Nephron (organoid): ENCODE measurements around the gene CYP2B6.
"Not testable (repeated sequence)": the region's sequence is repeated elsewhere in the genome, so short reads cannot be mapped to it uniquely, and the experiment has no call there.

ENCODE experiments used
- H3K27ac Mint-ChIP-seq, 3 experiments: 2 replicates each; pipeline ENCODE4 v1.8.0; 2020; ENCODE audit warnings: mixed read lengths in 3 of 3, mild to moderate bottlenecking in 2 of 3, moderate library complexity in 1 of 3
- H3K27me3 Mint-ChIP-seq: 2 replicates; pipeline ENCODE4 v1.8.0; 2021; ENCODE audit warnings: low read depth, mild to moderate bottlenecking, moderate library complexity, mixed read lengths
- H3K36me3 Mint-ChIP-seq: 2 replicates; pipeline ENCODE4 v1.8.0; 2020; ENCODE audit warnings: low read depth, mixed read lengths
- H3K4me1 Mint-ChIP-seq: 2 replicates; pipeline ENCODE4 v1.8.0; 2020; ENCODE audit warnings: mixed read lengths
- H3K4me3 Mint-ChIP-seq, 3 experiments: 2 replicates each; pipeline ENCODE4 v1.8.0; 2020; ENCODE audit warnings: mild to moderate bottlenecking in 3 of 3, mixed read lengths in 3 of 3, moderate library complexity in 2 of 3
- H3K9me3 Mint-ChIP-seq: 2 replicates; pipeline ENCODE4 v1.8.0; 2020; ENCODE audit warnings: mixed read lengths
- CTCF ChIP-seq, 3 experiments: fragments of 200-600 bp; sonication (generic); IDR thresholded peaks; one replicate each; pipeline ENCODE4 v1.5.0; 2021; ENCODE audit warnings: antibody characterized with exemption in 3 of 3; ENCODE audit not compliant: unreplicated experiment in 3 of 3

CYP2B6 gene

GRCh38 chr19:41027273-41027967, 36.3 kb downstream of the CYP2B6 start:
- Mint-ChIP-seq H3K4me3 (no peak overlapping the region), H3K27me3 (peaks cover 24% of the 10 kb centered on the region), H3K9me3 (no peaks in the 10 kb centered on the region), H3K4me1 (no peaks in the 10 kb centered on the region), H3K36me3 (no peaks in the 10 kb centered on the region), H3K27ac (no peak overlapping the region)
- no peak for TF ChIP-seq CTCF (IDR thresholded peaks at IDR 0.05; ENCODE audit: unreplicated experiment in 3 of 3)

GRCh38 chr19:41029524-41030432, 38.7 kb downstream of the CYP2B6 start:
- H3K27me3 Mint-ChIP-seq = peaks cover 19% of the 10 kb centered on the region
- H3K4me1 Mint-ChIP-seq = no peaks in the 10 kb centered on the region
- no peak overlapping the region for H3K4me3 Mint-ChIP-seq
- peaks cover 2% of the 10 kb centered on the region for H3K9me3 Mint-ChIP-seq
- no peak overlapping the region for H3K27ac Mint-ChIP-seq
- no peak for TF ChIP-seq CTCF (IDR thresholded peaks at IDR 0.05; ENCODE audit: unreplicated experiment in 3 of 3)
- H3K36me3 Mint-ChIP-seq = no peaks in the 10 kb centered on the region

GRCh38 chr19:41030651-41031050, 39.6 kb downstream of the CYP2B6 start:
- TF ChIP-seq CTCF (IDR thresholded peaks at IDR 0.05; ENCODE audit: unreplicated experiment in 3 of 3) = no peak
- peaks cover 19% of the 10 kb centered on the region for H3K27me3 Mint-ChIP-seq
- H3K9me3 Mint-ChIP-seq = peaks cover 2% of the 10 kb centered on the region
- no peaks in the 10 kb centered on the region for H3K36me3 Mint-ChIP-seq
- no peak overlapping the region for H3K27ac Mint-ChIP-seq
- H3K4me3 Mint-ChIP-seq = no peak overlapping the region
- H3K4me1 Mint-ChIP-seq = no peaks in the 10 kb centered on the region

- Mint-ChIP-seq H3K36me3 (no peaks in the 10 kb centered on the region), H3K4me1 (no peaks in the 10 kb centered on the region), H3K27ac (no peak overlapping the region), H3K4me3 (no peak overlapping the region), H3K9me3 (peaks cover 2% of the 10 kb centered on the region), H3K27me3 (peaks cover 16% of the 10 kb centered on the region)
- no peak for TF ChIP-seq CTCF (IDR thresholded peaks at IDR 0.05; ENCODE audit: unreplicated experiment in 3 of 3)
Observed at GRCh38 chr19:41031916-41032315, 40.8 kb downstream of the CYP2B6 start.

- not testable (repeated sequence) for H3K9me3 Mint-ChIP-seq, H3K27me3 Mint-ChIP-seq, H3K4me1 Mint-ChIP-seq, H3K36me3 Mint-ChIP-seq, H3K27ac Mint-ChIP-seq, H3K4me3 Mint-ChIP-seq
Observed at GRCh38 chr19:41033324-41033723, 42.2 kb downstream of the CYP2B6 start.

- no peak overlapping the region for H3K4me3 Mint-ChIP-seq
- H3K27ac Mint-ChIP-seq = no peak overlapping the region
- H3K27me3 Mint-ChIP-seq = no peaks in the 10 kb centered on the region
- H3K36me3 Mint-ChIP-seq = no peaks in the 10 kb centered on the region
- H3K9me3 Mint-ChIP-seq = peaks cover 4% of the 10 kb centered on the region
- no peak for TF ChIP-seq CTCF (IDR thresholded peaks at IDR 0.05; ENCODE audit: unreplicated experiment in 3 of 3)
- no peaks in the 10 kb centered on the region for H3K4me1 Mint-ChIP-seq
Observed at GRCh38 chr19:41039806-41040205, 48.7 kb downstream of the CYP2B6 start.

- H3K27ac Mint-ChIP-seq, H3K4me1 Mint-ChIP-seq, H3K9me3 Mint-ChIP-seq, H3K4me3 Mint-ChIP-seq, H3K36me3 Mint-ChIP-seq: not testable (repeated sequence)
- H3K27me3 Mint-ChIP-seq = peaks cover 17% of the 10 kb centered on the region
Observed at GRCh38 chr19:41045095-41045494, 54.0 kb downstream of the CYP2B6 start.
